ENCODE results near the gene UNKL.

Gene UNKL

GRCh38 chr16:1349351-1349750 is 65.2 kb downstream of the UNKL start:
- TF ChIP-seq TEAD4 (IDR thresholded peaks at IDR 0.05) (no peak), EP300 (IDR thresholded peaks at IDR 0.05; ENCODE audit: borderline replicate concordance) (no peak), NFIC (IDR thresholded peaks at IDR 0.05) (no peak), YY1 (IDR thresholded peaks at IDR 0.05; ENCODE audit: low read depth) (no peak), RAD21 (IDR thresholded peaks at IDR 0.05; ENCODE audit: low read depth) (no peak), REST (IDR thresholded peaks at IDR 0.05; ENCODE audit: low read depth) (no peak), FOXM1 (IDR thresholded peaks at IDR 0.05; ENCODE audit: borderline replicate concordance, low read depth) (no peak), ZBTB7A (IDR thresholded peaks at IDR 0.05; ENCODE audit: low read depth) (no peak), EGR1 (IDR thresholded peaks at IDR 0.05) (no peak), MAX (IDR thresholded peaks at IDR 0.05) (no peak), TAF1 (IDR thresholded peaks at IDR 0.05; ENCODE audit: low read depth) (no peak), TCF12 (IDR thresholded peaks at IDR 0.05; ENCODE audit: low read depth) (no peak), CEBPB (IDR thresholded peaks at IDR 0.05) (no peak), USF1 (IDR thresholded peaks at IDR 0.05) (no peak), CREB1 (IDR thresholded peaks at IDR 0.05; ENCODE audit: low read depth) (no peak)

- no peak for TF ChIP-seq TAF1 (IDR thresholded peaks at IDR 0.05; ENCODE audit: low read depth)
- TF ChIP-seq TCF12 (IDR thresholded peaks at IDR 0.05; ENCODE audit: low read depth): no peak
- no peak for TF ChIP-seq CEBPB (IDR thresholded peaks at IDR 0.05)
- no peak for TF ChIP-seq TEAD4 (IDR thresholded peaks at IDR 0.05)
- TF ChIP-seq MAX (IDR thresholded peaks at IDR 0.05): no peak
- TF ChIP-seq EP300 (IDR thresholded peaks at IDR 0.05; ENCODE audit: borderline replicate concordance): no peak
- TF ChIP-seq CREB1 (IDR thresholded peaks at IDR 0.05; ENCODE audit: low read depth): no peak
- TF ChIP-seq NFIC (IDR thresholded peaks at IDR 0.05): no peak
- TF ChIP-seq ZBTB7A (IDR thresholded peaks at IDR 0.05; ENCODE audit: low read depth): no peak
- TF ChIP-seq USF1 (IDR thresholded peaks at IDR 0.05): no peak
- no peak for TF ChIP-seq YY1 (IDR thresholded peaks at IDR 0.05; ENCODE audit: low read depth)
Observed at GRCh38 chr16:1348926-1349325, 65.6 kb downstream of the UNKL start.

GRCh38 chr16:1348441-1348840 is 66.1 kb downstream of the UNKL start:
- TF ChIP-seq EP300 (IDR thresholded peaks at IDR 0.05; ENCODE audit: borderline replicate concordance): no peak
- TF ChIP-seq YY1 (IDR thresholded peaks at IDR 0.05; ENCODE audit: low read depth): no peak
- TF ChIP-seq TCF12 (IDR thresholded peaks at IDR 0.05; ENCODE audit: low read depth): no peak
- TF ChIP-seq RAD21 (IDR thresholded peaks at IDR 0.05; ENCODE audit: low read depth): no peak
- no peak for TF ChIP-seq NFIC (IDR thresholded peaks at IDR 0.05)
- TF ChIP-seq FOXM1 (IDR thresholded peaks at IDR 0.05; ENCODE audit: borderline replicate concordance, low read depth): no peak
- TF ChIP-seq CEBPB (IDR thresholded peaks at IDR 0.05): no peak
- TF ChIP-seq CREB1 (IDR thresholded peaks at IDR 0.05; ENCODE audit: low read depth): no peak
- no peak for TF ChIP-seq ZBTB7A (IDR thresholded peaks at IDR 0.05; ENCODE audit: low read depth)
- TF ChIP-seq EGR1 (IDR thresholded peaks at IDR 0.05): no peak
- TF ChIP-seq REST (IDR thresholded peaks at IDR 0.05; ENCODE audit: low read depth): no peak
- no peak for TF ChIP-seq TAF1 (IDR thresholded peaks at IDR 0.05; ENCODE audit: low read depth)
- no peak for TF ChIP-seq TEAD4 (IDR thresholded peaks at IDR 0.05)
- TF ChIP-seq USF1 (IDR thresholded peaks at IDR 0.05): no peak
- TF ChIP-seq MAX (IDR thresholded peaks at IDR 0.05): no peak

- no peak for TF ChIP-seq USF1 (IDR thresholded peaks at IDR 0.05)
- no peak for TF ChIP-seq EGR1 (IDR thresholded peaks at IDR 0.05)
- TF ChIP-seq MAX (IDR thresholded peaks at IDR 0.05): no peak
- no peak for TF ChIP-seq TCF12 (IDR thresholded peaks at IDR 0.05; ENCODE audit: low read depth)
- no peak for TF ChIP-seq TEAD4 (IDR thresholded peaks at IDR 0.05)
Observed at GRCh38 chr16:1347962-1348361, 66.5 kb downstream of the UNKL start.

Data from Ishikawa (cell line).